ENCODE data around the gene LPP. TPM values are rescaled to one million over a fixed set of nuclear protein-coding genes. Genes with fewer than 3 reads are reported as not detected.

Gene LPP
- total and polyA plus RNA-seq, 2 of the 13 experiments (the other 11 are each of a cell fraction or from before 2014, with no cell fraction given) = 19.2 to 29.9 TPM

GRCh38 chr3:188271226-188271914 lies 117.4 kb downstream of the LPP start (continued):
- TF ChIP-seq ETS1 (CRISPR knock-in tag; IDR thresholded peaks at IDR 0.05) (no peak), ZFP37 (CRISPR knock-in tag; IDR thresholded peaks at IDR 0.05; ENCODE audit: borderline replicate concordance) (no peak)

GRCh38 chr3:188272481-188273372 lies 118.8 kb downstream of the LPP start:
- ATAC-seq = no peak
- Histone ChIP-seq H2AFZ (ENCODE audit: low read length) (no peak overlapping the region), H3K36me3 (replicated peaks in 1 of 2; ENCODE audit: control insufficient read depth in 1 of 2, insufficient read depth in 2 of 2, low read length in 2 of 2) (peaks cover 0 to 5% of the 10 kb centered on the region in 2 experiments; a peak in 2 of 5 replicates), H4K20me1 (ENCODE audit: insufficient read depth, low read length) (no peaks in the 10 kb centered on the region), H3K4me2 (ENCODE audit: low read depth, low read length) (no peak overlapping the region), H3K9me3 (ENCODE audit: low read length) (no peaks in the 10 kb centered on the region), H3K27ac (ENCODE audit: extremely low read length, insufficient read depth, low read length) (no peak overlapping the region), H3K4me1 (ENCODE audit: insufficient read depth, low read length) (peaks cover 68% of the 10 kb centered on the region), H3K27me3 (ENCODE audit: control insufficient read depth in 1 of 2, insufficient read depth in 2 of 2, low read length in 2 of 2) (no peaks in the 10 kb centered on the region), H3K4me3 (replicated peaks in 1 of 3; ENCODE audit: insufficient read depth in 1 of 3, low read depth in 2 of 3, low read length in 3 of 3) (no peak overlapping the region), H3K79me2 (ENCODE audit: insufficient read depth, low read length) (peaks cover 38% of the 10 kb centered on the region), H3K9ac (ENCODE audit: insufficient read depth, low read depth, low read length) (no peak overlapping the region)
- TF ChIP-seq BCL6 (CRISPR knock-in tag; IDR thresholded peaks at IDR 0.05) (no peak), E2F2 (CRISPR knock-in tag; IDR thresholded peaks at IDR 0.05; ENCODE audit: borderline replicate concordance) (no peak), THYN1 (CRISPR knock-in tag; IDR thresholded peaks at IDR 0.05; ENCODE audit: borderline replicate concordance, low read depth) (no peak)
- in situ Hi-C loops (cut with HindIII; ENCODE audit: extremely low pct_ligation_motif_present, low pct_unique_long_range_greater_than_20kb) (no loop called here), intact Hi-C loops (cut with micrococcal nuclease; ENCODE audit: unreplicated experiment) (no loop called here)
- DNase-seq (ENCODE audit: low spot score) = peak; percentile 34
- no peak for FAIRE-seq
- BruUV-seq (replicated peaks) = no TSS peak
- CTCF ChIA-PET (ENCODE audit: low intra/inter-chr PET ratio, low total read pairs) = no interaction called here
- 89% methylated on average over 12 of the region's 12 CpGs for WGBS (ENCODE audit: low lambda C conversion rate)
- POLR2A ChIA-PET = no interaction called here
